WTC11 (cell line): ENCODE results near the gene LGALS4.
"Not testable (repeated sequence)": the region's sequence is repeated elsewhere in the genome, so short reads cannot be mapped to it uniquely, and the experiment has no call there.

Experiments
- CTCF ChIP-seq: fragments of 200-600 bp; IDR thresholded peaks from 2 replicates; pipeline ENCODE4 v1.8.0; 2022; ENCODE audit warnings: antibody characterized with exemption
- ETV6 ChIP-seq: sonication (generic); formaldehyde crosslinking; IDR thresholded peaks from 2 replicates; pipeline ENCODE4 v1.8.1; 2022; ENCODE audit warnings: mild to moderate bottlenecking, missing genetic modification reagents
- NR3C1 ChIP-seq: sonication (generic); formaldehyde crosslinking; conservative IDR thresholded peaks from 2 replicates; pipeline ENCODE4 v1.8.1; 2023; ENCODE audit warnings: low read depth, mild to moderate bottlenecking, missing genetic modification reagents
- PRDM15 ChIP-seq: sonication (generic); formaldehyde crosslinking; IDR thresholded peaks from 2 replicates; pipeline ENCODE4 v1.8.0; 2022; ENCODE audit warnings: missing genetic modification reagents
- SOX15 ChIP-seq: fragments of 250-450 bp; sonication (Bioruptor Pico); IDR thresholded peaks from 2 replicates; pipeline ENCODE4 v1.9.0; 2021; ENCODE audit warnings: mild to moderate bottlenecking
- STAT6 ChIP-seq: sonication (generic); formaldehyde crosslinking; conservative IDR thresholded peaks from 2 replicates; pipeline ENCODE4 v1.8.1; 2023; ENCODE audit warnings: mild to moderate bottlenecking, low read depth, missing genetic modification reagents, moderate library complexity
- TP53 ChIP-seq: sonication (generic); formaldehyde crosslinking; IDR thresholded peaks from 2 replicates; pipeline ENCODE4 v1.8.1; 2023; ENCODE audit warnings: mild to moderate bottlenecking, missing genetic modification reagents
- ZNF138 ChIP-seq: sonication (generic); formaldehyde crosslinking; conservative IDR thresholded peaks from 2 replicates; pipeline ENCODE4 v1.8.1; 2022; ENCODE audit warnings: mild to moderate bottlenecking, moderate library complexity, missing genetic modification reagents
- ZNF317 ChIP-seq: sonication (generic); formaldehyde crosslinking; IDR thresholded peaks from 2 replicates; pipeline ENCODE4 v1.8.1; 2023; ENCODE audit warnings: low read depth, mild to moderate bottlenecking, moderate library complexity, missing genetic modification reagents, borderline replicate concordance
- ZNF512 ChIP-seq: sonication (generic); formaldehyde crosslinking; IDR thresholded peaks from 2 replicates; pipeline ENCODE4 v1.8.1; 2022; ENCODE audit warnings: missing genetic modification reagents, borderline replicate concordance

- not testable (repeated sequence) for TF ChIP-seq CTCF; PRDM15 (CRISPR knock-in tag); STAT6; SOX15 (CRISPR knock-in tag); ETV6 (CRISPR knock-in tag); NR3C1 (CRISPR knock-in tag); ZNF138 (CRISPR knock-in tag); ZNF317 (CRISPR knock-in tag); ZNF512; TP53 (CRISPR knock-in tag)
These were observed 59.0 kb downstream of the LGALS4 start for GRCh38 chr19:38753783-38754182.
